Superior temporal gyrus (tissue), 1 donor: ENCODE results near the gene ZNF439.
"Not testable (repeated sequence)": the region's sequence is repeated elsewhere in the genome, so short reads cannot be mapped to it uniquely, and the experiment has no call there.

ENCODE experiments used
- DNase-seq: peaks from one replicate; pipeline ENCODE4 v3.0.0-alpha.2; 2016; ENCODE audit errors: extremely low spot score

The ZNF439 gene

GRCh38 chr19:11868188-11868587 is 19.7 kb downstream of the ZNF439 start:
- no peak for DNase-seq

GRCh38 chr19:11872624-11873023 is 24.1 kb downstream of the ZNF439 start:
- DNase-seq, result no peak

- no peak for DNase-seq
These were observed 25.2 kb downstream of the ZNF439 start for GRCh38 chr19:11873762-11874161.

- not testable (repeated sequence) for DNase-seq
These were observed 31.3 kb downstream of the ZNF439 start for GRCh38 chr19:11879687-11880266.

GRCh38 chr19:11880598-11880997 is 32.1 kb downstream of the ZNF439 start:
- no peak for DNase-seq

GRCh38 chr19:11881151-11881800 is 32.8 kb downstream of the ZNF439 start:
- DNase-seq, result peak; percentile 80

- DNase-seq, result no peak
These were observed 34.1 kb downstream of the ZNF439 start for GRCh38 chr19:11882606-11883005.

GRCh38 chr19:11887234-11887610 is 38.7 kb downstream of the ZNF439 start:
- no peak for DNase-seq

- peak; percentile 78 for DNase-seq
These were observed 39.3 kb downstream of the ZNF439 start, which contains the start of gene ZNF69 for GRCh38 chr19:11887611-11888531. Gene ZNF69 (plus strand): TSS chr19:11887782. CDS start chr19:11887924, 142 bp downstream.

GRCh38 chr19:11889901-11890300 is 41.4 kb downstream of the ZNF439 start:
- not testable (repeated sequence) for DNase-seq

- no peak for DNase-seq
These were observed 42.1 kb downstream of the ZNF439 start for GRCh38 chr19:11890634-11891033.

- no peak for DNase-seq
These were observed 46.3 kb downstream of the ZNF439 start for GRCh38 chr19:11894851-11895250.

GRCh38 chr19:11902228-11902627 is 53.7 kb downstream of the ZNF439 start:
- no peak for DNase-seq

- DNase-seq, result no peak
These were observed 57.4 kb downstream of the ZNF439 start for GRCh38 chr19:11905928-11906327.

GRCh38 chr19:11911937-11912336 is 63.4 kb downstream of the ZNF439 start:
- DNase-seq, result not testable (repeated sequence)

- DNase-seq, result not testable (repeated sequence)
These were observed 66.0 kb downstream of the ZNF439 start for GRCh38 chr19:11914417-11915051.
